ENCODE measurements around the gene FOXC1.

Gene FOXC1

DNA sequence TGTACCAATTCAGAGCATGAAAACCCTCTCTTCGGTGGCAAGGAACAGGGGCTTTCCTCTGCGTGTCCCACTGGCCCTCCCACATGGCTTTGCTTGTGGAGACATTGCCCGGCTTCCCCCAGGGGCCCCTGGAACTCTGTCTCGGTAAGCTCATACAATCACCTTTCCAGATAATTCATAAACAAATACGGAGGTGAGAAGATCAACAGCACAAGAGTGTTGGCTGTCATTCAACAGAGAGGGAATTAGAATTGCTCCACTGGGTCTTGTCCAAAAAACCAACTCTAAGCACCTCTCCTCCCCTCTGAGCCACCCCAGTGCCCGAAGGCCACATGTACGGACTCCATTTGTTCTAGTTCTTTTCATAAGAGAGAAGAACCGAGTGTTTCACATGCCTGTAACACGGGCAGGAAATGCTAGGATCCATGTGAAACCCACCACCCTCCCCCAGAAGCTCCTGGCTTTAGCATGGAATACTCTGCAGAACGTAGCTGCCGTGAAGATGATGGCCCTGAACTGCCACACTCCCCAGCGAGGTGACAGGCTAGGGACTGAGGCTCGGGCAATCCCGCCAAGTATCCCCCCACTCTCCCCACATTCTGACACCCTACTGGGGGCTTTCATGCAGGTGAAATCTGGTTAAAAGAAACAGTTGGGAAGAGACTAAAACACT lies 24.6 kb upstream of the FOXC1 start:
- DNase-seq (ENCODE audit: low read depth): no peak

DNA sequence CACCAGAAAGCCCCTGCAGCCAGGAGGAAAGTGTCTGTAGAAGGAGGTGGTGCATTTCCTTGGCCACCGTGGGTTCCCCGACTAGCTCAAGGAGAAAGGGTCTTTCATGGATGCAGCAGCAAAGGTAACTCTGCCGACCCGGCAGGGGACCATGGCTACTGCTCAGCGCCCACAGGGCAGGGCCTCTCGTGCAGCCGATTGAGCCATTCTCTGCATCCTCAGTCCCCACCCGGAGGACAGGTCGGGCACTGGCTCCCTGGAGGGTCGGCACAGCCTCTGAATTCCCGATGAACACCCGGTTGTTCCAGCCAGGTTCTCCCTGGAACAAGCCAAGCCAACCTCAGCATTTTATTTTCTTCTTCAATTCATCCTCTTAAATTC lies 24.1 kb upstream of the FOXC1 start:
- no peak for DNase-seq (ENCODE audit: low read depth)

DNA sequence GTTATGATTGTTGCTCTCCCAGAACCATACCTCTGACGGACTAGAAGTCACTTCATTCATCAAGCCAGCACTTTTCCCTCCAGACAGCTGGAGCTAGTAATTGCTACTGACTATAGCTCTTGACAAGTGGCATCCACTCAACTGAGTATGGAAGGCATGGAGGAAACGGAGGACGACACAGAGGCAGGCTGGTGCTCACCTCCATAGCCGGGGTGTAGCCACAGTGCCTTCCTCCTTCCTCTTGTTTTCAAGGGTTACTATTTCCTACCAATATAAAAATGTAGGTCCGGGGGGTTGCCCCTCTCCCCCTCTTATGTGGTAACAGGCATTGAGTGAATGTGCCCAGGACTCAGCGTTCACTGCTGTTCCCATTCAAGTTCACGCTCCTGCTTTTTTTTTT lies 23.5 kb upstream of the FOXC1 start:
- no peak for DNase-seq (ENCODE audit: low read depth)

DNA sequence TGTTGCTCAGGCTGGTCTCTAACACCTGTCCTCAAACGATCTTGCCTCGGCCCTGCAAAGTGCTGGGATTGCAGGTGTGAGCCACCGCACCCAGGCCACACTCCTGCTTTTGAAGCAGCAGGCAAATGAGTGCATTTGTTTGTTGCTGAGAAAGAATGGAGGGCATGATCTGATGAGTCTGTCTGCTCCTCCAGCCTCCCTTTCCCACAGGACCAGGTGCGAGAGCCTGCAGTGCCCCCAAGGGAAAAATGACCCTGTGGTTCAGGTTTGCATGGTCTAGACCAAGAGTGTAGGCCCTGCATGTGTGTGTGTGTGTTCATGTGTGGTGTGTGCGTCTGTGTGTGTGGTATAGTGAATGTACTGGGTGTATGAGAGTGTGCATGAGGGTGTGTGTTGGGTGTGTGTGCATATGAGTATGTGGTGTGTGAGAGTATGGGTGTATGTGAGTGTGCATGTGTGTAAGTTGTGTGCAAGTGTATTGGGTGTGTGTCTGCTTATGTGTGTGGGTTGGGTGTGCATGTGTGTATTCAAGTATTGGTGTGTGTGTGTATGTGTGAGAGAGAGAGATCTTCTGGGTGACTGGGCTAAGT lies 22.8 kb upstream of the FOXC1 start:
- no peak for DNase-seq (ENCODE audit: low read depth)

DNA sequence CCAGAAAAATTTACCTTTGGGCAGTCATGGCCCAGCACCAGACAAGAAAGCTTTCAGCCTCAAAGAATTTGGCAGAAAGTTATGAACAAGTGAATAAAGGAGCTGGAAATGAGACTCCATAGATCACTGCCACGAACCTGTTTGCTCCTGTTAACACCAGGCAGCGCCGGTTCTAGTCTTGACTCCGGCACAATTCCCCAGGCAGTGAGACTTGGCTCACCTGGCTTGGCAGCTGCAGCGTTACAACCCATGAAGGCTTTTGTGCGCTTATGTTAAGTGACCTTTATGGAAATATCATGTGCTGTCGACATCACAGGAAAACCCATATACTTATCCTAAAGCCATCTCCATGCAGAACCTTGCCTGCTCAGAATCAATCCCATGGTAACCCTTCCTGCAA lies 22.2 kb upstream of the FOXC1 start:
- DNase-seq (ENCODE audit: low read depth): no peak

DNA sequence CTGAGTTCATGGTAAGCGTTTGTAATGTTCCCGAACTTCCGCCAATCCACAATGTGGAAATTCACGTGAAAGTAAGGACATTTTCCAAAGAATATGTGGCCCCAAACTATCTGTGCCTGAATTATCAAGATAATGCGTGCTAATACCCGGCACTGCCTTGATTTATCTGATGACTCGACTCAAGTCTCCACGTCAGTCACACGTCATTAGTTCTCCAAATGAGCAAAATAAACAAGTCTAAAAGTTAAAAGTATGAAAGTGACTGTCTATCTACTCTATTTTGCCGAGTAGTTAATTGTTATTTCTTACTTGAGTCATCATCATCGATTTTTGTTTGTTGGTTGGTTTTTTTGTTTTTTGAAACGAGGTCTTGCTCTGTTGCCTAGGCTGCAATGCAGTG lies 21.7 kb upstream of the FOXC1 start:
- no peak for DNase-seq (ENCODE audit: low read depth)

DNA sequence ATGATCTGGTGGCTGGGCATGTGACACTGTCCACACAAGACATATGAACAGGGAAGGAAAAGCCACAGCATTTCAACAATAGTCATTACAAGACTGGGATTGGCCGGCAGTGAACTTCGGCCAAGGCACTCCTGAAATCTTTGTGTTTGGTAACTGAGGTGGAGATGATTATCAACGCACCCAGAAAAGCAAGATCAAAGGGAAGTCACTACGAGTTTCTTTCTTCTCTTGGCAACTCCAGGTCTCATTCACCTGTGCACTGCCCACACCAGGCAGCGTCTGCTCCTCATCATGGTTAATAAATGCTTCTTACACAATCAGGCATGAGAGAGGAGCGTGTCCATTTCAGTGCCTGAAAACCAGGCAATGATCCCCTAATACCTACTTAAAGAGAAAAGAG lies 20.5 kb upstream of the FOXC1 start:
- no peak for DNase-seq (ENCODE audit: low read depth)

DNA sequence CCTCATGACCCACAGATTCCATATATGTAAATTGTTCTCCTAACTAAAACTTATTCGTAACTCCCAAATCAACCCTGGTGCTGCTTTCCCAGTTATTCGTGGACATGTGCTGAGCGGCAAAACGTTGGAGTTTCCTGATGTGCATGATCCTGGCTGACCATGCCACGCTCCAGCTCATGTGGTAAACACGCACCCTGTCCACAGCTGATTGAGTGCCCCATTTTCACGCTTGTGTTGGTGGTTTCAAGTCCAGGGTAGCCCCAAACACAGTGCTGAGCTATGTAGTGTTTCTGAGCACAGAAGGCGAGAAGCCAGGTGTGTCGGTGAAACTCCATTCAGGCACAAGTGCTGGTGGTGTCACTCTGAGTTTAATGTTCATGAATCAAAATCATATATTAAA lies 19.1 kb upstream of the FOXC1 start:
- DNase-seq (ENCODE audit: low read depth): no peak

DNA sequence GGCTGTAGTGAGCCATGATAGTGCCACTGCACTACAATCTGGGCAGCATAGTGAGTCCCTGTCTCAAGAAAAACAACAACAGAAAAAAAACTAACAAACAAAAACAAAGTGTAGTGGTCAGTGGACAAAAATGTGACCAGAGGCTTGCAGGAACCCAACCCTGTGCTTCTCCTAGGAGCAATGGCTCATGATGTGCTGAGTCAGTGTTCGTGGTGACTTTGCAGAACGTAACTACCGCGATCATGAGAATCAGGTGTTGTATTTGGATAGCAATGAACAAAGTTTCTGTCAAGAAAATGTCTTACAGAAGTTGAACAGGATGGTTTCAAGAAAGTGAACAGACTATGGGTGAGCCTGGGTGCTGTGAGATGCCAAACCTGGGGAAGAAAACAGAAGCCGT lies 18.5 kb upstream of the FOXC1 start:
- no peak for DNase-seq (ENCODE audit: low read depth)

DNA sequence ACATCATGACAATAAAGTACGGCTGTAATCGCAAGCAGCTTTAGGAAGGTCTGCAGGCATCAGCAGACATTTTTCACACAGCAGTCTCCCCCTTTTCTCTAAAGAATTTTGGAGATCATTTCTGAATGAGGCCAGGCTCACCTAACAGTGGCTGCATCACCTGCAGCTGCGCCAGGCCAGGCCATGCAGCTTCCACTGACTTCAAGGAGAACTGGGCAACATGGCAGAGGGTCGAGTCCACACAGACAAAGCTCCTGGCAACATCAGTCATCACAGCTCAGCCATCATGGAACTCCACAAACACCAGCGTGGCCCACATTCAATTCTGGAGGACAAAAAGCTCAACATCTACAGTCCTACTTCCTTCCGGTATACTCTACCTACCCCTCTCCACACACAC lies 17.8 kb upstream of the FOXC1 start:
- DNase-seq (ENCODE audit: low read depth): no peak

DNA sequence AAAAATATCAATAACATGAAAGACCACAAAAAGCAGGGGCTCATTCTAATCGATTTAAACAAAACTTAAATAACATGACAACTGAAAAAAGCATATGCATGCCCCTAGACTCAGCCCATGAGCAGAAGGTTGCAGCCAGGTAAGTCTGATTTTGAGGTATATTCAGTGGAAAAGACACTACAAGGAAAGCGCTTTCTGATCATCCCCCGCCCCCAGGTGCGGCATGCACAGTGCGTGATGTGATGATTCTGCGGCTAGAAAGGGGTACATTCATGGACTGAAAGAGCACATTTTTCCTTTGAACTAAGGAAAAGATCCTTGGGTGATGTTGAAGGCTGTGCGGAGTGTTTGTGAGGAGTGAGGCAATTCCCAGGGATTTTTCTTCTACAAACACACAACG lies 16.9 kb upstream of the FOXC1 start:
- DNase-seq (ENCODE audit: low read depth): no peak

DNA sequence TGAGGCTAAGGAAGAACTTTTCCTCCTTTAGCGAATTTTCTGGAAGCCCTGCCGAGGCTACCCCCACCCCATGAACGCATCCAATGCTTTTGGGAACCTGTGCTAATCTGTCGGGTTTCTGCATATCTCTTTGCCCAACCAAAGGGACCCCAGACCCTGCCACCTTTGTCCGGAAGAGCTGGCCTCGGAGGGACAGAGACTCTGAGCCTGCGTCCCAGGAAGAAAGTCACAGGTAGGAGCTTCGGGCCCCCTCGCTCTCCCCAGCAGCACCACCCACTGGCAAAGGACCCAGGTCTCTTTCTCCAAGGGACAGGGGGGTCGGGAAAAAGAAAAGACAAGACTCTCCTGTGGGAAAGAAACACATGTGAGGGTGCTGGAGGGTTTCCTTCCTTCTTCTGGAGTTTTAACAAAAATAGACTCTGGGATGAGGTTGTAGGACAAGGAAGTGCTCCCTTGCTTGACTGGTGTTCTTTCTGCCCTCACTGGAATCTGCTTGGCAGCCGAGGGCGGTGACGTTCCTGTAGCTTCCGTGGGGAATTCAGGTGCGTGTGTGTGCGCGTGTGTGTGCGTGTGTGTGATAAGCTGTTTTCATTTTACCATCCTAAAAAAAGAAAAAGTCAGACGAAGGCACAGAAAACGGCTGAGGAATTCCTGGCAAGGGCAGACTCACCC lies 16.3 kb upstream of the FOXC1 start:
- DNase-seq (ENCODE audit: low read depth): no peak

DNA sequence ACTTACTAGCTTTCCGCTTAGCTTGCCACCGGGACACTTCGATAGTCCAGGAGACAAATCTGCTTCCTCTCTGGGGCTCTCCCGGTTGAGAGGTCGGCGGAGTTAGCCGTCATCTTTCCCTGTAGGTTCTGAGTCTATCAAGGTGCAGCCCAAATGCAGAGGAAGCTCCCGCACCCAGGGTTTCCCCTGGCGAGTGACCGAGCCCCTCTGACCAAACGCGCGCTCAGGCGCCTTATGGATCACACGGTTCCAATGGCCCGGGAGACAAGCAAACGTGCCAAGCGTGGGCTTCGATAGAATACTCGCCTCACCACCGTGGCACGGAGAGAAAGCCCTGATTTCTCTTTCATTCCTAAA lies 15.8 kb upstream of the FOXC1 start:
- no peak for DNase-seq (ENCODE audit: low read depth)

DNA sequence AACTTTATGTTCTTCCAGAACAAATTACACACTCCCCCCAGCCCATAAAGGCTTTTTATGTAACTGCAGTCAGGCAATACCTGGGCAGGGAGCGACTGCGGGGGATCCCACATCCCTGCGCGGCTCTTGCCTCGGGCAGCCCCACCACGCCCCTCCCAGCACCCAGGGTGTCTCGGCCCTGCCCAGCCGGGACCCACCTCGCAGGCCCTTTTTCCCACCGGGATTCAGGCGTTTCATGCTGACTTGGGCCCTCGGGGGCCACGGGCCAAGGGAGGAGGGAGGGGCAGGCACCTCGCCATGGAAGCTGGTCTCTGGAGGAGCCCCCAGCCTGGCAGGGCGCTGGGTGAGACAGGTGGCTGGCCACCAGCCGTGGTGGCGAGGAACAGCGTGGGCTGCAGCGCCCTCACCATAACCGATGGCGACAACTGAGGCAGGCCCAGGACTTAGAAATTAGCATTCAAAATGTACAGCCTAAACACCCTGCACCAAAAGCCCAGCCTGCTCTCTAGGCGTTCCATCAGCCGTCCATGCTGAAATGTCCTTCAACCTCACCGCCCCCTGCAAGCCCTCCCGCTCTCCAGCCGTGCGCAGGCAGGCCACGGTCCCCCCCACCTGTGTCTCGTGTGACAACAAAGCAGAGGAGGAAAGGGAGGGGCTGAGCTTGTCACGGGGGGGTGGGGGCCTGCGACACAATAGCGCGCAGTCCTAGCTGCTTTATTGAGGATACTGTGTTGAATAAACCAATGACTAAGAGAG lies 15.1 kb upstream of the FOXC1 start:
- DNase-seq (ENCODE audit: low read depth): no peak

DNA sequence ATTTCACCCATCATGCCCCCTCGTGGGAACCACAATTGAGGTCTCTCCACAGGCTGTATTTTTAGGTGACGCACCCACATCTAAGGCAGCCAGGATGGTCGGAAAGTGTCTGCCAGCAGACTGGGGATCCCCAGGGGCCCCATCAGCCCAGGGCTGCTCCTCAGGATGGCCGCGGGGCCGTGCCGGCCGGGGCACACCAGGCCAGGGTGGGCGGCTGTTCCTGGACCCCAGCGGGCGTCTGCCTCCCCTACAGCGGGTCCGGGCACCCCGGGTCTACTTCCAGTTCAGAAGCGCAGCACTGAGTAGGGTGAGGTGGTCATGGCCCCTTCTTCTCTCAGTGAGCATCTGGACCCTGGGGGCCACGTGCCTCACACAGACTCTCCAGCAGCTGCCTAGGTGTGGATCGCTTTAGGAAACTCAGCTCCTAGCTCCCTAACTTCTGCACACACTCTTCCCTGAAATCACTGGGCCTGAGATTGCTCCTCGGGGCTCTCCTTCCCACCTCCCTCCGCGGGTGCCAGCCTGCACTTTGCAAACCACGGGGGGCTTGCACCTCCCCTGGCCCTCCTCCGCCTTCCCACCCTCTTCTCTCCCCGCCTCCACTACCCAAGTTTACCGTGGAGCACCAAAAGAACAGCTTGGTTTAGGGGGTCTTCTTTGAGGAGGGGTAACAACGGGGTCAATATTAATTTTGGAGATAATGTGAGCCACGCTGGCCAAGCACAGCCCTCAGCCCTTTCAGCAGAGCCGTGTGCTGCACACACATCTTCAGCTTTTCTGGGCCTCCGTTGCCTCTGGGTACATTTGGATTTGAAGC lies 14.2 kb upstream of the FOXC1 start:
- DNase-seq (ENCODE audit: low read depth): no peak

DNA sequence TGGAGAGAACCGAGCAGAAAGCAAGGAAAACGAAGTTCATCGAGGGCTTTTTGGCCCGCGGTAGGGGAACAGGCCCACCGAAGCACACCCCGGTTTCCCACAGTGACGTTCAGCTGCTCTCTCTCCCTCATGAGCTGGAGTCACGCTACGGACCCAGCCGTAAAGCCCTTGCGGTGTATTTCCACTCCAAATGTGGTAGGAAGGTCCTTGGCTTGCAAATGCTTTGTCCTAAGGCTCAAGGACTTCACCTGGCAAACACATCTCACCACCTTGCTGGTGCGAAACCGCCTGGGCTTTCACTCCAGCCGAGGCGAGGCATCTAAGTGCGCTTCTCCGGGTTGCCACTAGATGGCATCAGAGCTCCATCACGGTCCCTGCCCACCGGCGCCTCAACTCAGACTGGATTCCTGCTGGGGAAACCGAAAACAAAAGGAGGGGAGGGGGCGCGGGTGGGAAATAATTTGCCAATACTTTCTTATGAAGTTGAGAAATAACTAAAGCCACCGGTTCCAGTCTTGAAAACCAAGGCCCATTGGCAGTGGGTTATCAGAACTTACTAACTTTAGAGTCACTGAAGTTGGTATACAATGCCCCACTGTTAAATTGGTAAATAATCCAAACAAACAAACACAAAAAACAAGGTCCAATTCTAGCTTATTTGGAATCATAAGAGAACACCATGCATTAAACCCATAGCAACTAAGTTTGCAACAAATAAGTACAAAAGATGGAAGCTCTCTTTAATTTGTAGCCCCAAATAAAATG lies 13.4 kb upstream of the FOXC1 start:
- no peak for DNase-seq (ENCODE audit: low read depth)

DNA sequence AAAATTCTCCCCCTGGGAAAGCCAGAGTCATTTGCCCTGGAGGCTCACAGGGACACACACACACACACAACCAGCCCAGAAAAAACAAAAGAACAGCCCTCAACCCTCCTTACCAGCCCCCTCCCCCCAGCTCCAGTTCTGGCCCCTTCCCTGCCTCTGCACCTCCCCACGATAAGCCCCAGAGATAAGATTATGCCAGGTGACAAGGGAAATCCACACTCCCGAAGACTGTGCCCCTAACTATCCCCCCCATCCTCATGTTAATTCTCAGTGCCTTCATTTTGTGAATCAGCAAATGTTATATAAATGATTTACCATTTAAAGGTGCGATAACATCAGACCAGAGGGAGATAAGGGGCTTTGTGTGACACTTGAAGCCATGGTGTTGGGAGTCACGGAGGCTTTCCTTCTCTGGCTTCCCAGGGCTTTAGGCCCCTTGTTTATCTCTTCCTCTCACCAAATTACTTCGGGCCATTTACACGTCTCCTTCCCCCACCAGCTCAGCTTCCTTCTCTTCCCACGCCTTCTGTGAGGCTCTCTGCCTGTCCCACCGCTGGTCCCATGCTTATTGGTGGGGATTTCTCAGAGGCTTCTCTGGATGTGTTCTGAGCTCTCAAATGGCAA lies 12.5 kb upstream of the FOXC1 start:
- no peak for DNase-seq (ENCODE audit: low read depth)

DNA sequence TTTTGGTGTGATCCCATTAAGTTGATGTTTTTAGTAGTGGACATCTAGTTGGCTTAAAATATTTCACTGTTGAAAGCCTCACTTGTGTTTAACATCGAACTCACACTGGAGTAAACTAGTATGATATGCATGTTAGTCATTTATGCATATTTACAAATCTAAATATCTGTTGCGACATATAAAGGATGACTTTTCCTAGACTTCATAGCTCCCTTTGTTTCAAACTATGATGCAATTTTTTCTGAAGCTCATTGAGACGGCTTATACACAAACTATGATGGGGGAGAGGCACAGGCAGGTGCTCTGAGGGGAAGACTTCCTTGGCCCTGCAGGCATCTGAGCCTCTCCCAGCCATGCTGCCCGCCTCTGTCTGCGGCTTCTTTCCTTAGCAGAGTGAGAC lies 11.8 kb upstream of the FOXC1 start:
- DNase-seq (ENCODE audit: low read depth): peak; percentile 72

DNA sequence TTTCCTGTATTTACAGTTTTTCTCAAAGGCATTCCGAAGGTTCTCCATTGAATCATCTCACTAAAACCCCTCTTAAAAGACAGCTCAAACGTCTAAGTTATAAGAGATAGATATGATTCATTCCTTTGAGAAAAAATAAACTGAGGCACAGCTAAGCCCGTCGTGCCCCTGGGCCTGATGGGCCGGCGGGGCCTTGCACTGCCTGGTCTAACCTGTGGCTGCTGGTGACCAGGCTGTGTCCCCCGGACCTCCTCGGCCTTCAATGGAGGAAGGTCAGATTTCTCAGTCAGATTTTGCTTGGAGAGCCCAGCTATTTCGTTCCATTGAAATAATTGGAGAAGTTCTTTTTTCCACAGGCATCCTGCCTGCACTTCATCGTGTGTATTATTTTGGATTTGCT lies 11.3 kb upstream of the FOXC1 start:
- no peak for DNase-seq (ENCODE audit: low read depth)

DNA sequence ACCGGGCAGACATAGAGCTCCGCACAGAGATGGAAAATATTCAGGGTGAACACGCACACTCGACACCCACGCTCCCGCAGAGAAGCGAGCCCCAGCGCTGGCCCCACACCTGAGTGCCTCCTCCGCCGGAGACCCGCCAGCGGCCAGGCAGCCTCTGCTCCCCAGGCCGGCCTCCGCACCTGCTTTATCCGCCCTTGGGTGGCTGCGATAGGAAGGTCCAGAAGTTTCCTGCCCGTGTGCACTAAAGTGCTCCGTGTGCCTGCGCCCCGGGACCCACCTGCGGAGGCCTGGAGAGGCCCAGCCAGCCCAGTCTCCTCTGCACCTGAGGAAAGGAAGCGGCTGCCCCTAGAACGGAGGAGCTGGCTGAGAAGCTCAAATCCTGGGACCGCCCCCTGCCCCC lies 10.8 kb upstream of the FOXC1 start:
- no peak for DNase-seq (ENCODE audit: low read depth)

DNA sequence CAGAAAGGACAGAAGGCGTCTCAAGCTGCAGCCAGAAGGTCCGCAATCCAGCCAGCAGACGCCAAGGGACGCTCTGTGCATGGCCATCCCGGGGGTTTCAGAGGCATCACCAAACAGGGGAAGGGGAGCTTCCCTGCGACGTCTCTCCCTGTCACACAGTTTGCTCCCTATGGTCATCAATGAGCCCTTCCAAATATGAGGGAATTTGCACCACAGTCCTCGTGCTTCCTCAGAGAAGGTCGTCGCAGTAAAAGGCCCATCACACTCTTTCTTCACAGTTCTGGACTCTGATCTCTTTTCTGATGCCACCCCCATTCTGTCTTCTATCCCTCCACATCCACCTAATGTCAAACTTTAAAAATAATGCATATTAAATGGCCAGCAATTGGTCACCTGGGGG lies 10.2 kb upstream of the FOXC1 start:
- DNase-seq (ENCODE audit: low read depth): no peak

Data from fibroblast of gingiva (primary cell).